Right lobe of liver (tissue), 4 donors: ENCODE data around the gene PLEKHA5.

ENCODE experiments used
- CTCF ChIP-seq, 4 donors: fragments of 200-600 bp in 3 of 4; fragments of 450-650 bp in 1 of 4; IDR thresholded peaks; one replicate each; pipeline versions ENCODE4 v1.5.1 to v1.8.0; 2016 to 2022; ENCODE audit warnings: antibody characterized with exemption in 4 of 4, mild to moderate bottlenecking in 2 of 4
- POLR2A ChIP-seq: fragments of 450-650 bp; IDR thresholded peaks from one replicate; pipeline ENCODE4 v1.6.1; 2017; ENCODE audit warnings: antibody characterized with exemption, mild to moderate bottlenecking
- donor health status: DM: no; HTN: no; CAD: no.
- donor health status: DM: no; HTN: no; CAD: no.
- donor health status: DM: no; HTN: yes; CAD: no.

- TF ChIP-seq CTCF (IDR thresholded peaks at IDR 0.05): no peak
- TF ChIP-seq POLR2A: no peak
Measured at GRCh38 chr12:19263672-19264071, 134.1 kb downstream of the PLEKHA5 start.
